Neural crest cell (in vitro differentiated cells): Measurements from ENCODE around the gene DOCK11. TPM values are rescaled to one million over a fixed set of nuclear protein-coding genes. Genes with fewer than 3 reads are reported as not detected.

Experiments
- DNase-seq: peaks from one replicate; pipeline ENCODE4 v3.0.0; 2021; ENCODE audit warnings: low read depth, mixed read lengths, low spot score
- H3K27ac Mint-ChIP-seq: one replicate; pipeline ENCODE4 v1.8.0; 2021; ENCODE audit warnings: mild to moderate bottlenecking, mixed read lengths; ENCODE audit not compliant: unreplicated experiment
- H3K27me3 Mint-ChIP-seq: 2 replicates; pipeline ENCODE4 v1.8.0; 2021; ENCODE audit warnings: low read depth, mild to moderate bottlenecking, mixed read lengths
- H3K36me3 Mint-ChIP-seq: 2 replicates; pipeline ENCODE4 v1.8.0; 2021; ENCODE audit warnings: low read depth, mild to moderate bottlenecking, mixed read lengths
- H3K4me1 Mint-ChIP-seq: 2 replicates; pipeline ENCODE4 v1.8.0; 2021; ENCODE audit warnings: mixed read lengths
- H3K4me3 Mint-ChIP-seq: one replicate; pipeline ENCODE4 v1.8.0; 2021; ENCODE audit warnings: mild to moderate bottlenecking, mixed read lengths
- H3K9me3 Mint-ChIP-seq: 2 replicates; pipeline ENCODE4 v1.8.0; 2021; ENCODE audit warnings: mixed read lengths
- CTCF ChIP-seq: fragments of 200-600 bp; sonication (generic); conservative IDR thresholded peaks from 2 replicates; pipeline ENCODE4 v1.5.0; 2021; ENCODE audit warnings: antibody characterized with exemption, mild to moderate bottlenecking
- total RNA-seq: library from RNA; stranded (reverse); gene quantifications from 2 replicates; pipeline ENCODE4 v1.2.1, GENCODE V29; 2021

DOCK11 gene
- total RNA-seq, 1 donor from 2014 or later = 14.6 TPM

DNA sequence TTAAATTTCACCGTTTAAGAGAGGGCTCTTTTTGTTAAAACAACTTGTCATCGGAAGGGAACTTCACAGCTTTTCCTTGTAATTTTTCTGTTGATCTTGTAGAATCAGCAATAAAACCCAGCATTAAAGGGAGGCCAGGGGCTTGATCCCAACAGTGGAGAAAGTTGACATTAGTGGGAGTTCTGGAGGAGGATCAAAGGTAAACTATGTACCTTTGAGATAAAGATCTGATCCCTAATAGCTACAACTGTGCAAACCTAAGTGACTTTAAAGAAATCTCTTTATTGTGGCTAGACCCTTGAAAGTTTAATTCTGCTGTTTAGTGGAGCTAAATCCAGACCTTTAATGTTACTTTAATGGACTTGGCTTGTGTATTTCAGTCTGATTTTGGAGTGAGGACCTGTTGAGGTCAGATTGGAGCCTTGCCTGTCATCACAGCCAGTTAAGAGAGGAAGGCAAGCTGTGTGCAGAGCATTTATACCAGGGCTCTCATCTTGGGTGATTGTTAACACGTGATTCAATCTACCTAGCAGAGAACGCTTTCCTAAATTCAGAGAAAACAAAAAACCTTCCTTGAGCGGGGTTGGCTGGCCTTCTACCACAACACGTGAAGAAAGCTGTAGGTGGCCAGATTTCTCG, 1.7 kb downstream of the DOCK11 start:
- peak overlapping the region; percentile 90 for H3K4me3 Mint-ChIP-seq
- H3K27me3 Mint-ChIP-seq = peaks cover 3% of the 10 kb centered on the region
- H3K4me1 Mint-ChIP-seq = peaks cover 27% of the 10 kb centered on the region
- H3K9me3 Mint-ChIP-seq = no peaks in the 10 kb centered on the region
- no peak for DNase-seq
- H3K36me3 Mint-ChIP-seq = peaks cover 3% of the 10 kb centered on the region
- no peak for TF ChIP-seq CTCF
- no peak overlapping the region for H3K27ac Mint-ChIP-seq

GRCh38 chrX:118498351-118498750, 2.7 kb downstream of the DOCK11 start:
- H3K27ac Mint-ChIP-seq = no peak overlapping the region
- H3K4me3 Mint-ChIP-seq = no peak overlapping the region
- H3K27me3 Mint-ChIP-seq = peaks cover 3% of the 10 kb centered on the region
- peaks cover 4% of the 10 kb centered on the region for H3K36me3 Mint-ChIP-seq
- peaks cover 2% of the 10 kb centered on the region for H3K9me3 Mint-ChIP-seq
- DNase-seq = no peak
- no peak for TF ChIP-seq CTCF
- peaks cover 27% of the 10 kb centered on the region for H3K4me1 Mint-ChIP-seq

- DNase-seq = no peak
- Mint-ChIP-seq H3K36me3 (peaks cover 4% of the 10 kb centered on the region), H3K27me3 (peaks cover 3% of the 10 kb centered on the region), H3K4me1 (peaks cover 27% of the 10 kb centered on the region), H3K4me3 (no peak overlapping the region), H3K27ac (no peak overlapping the region), H3K9me3 (peaks cover 4% of the 10 kb centered on the region)
- no peak for TF ChIP-seq CTCF
These were observed 3.1 kb downstream of the DOCK11 start for GRCh38 chrX:118498755-118499154.

- H3K4me1 Mint-ChIP-seq = peaks cover 27% of the 10 kb centered on the region
- H3K27ac Mint-ChIP-seq = no peak overlapping the region
- H3K27me3 Mint-ChIP-seq = peaks cover 3% of the 10 kb centered on the region
- TF ChIP-seq CTCF = no peak
- H3K9me3 Mint-ChIP-seq = peaks cover 4% of the 10 kb centered on the region
- DNase-seq = no peak
- H3K36me3 Mint-ChIP-seq = peaks cover 4% of the 10 kb centered on the region
- H3K4me3 Mint-ChIP-seq = no peak overlapping the region
These were observed 3.7 kb downstream of the DOCK11 start for GRCh38 chrX:118499295-118499694.

DNA sequence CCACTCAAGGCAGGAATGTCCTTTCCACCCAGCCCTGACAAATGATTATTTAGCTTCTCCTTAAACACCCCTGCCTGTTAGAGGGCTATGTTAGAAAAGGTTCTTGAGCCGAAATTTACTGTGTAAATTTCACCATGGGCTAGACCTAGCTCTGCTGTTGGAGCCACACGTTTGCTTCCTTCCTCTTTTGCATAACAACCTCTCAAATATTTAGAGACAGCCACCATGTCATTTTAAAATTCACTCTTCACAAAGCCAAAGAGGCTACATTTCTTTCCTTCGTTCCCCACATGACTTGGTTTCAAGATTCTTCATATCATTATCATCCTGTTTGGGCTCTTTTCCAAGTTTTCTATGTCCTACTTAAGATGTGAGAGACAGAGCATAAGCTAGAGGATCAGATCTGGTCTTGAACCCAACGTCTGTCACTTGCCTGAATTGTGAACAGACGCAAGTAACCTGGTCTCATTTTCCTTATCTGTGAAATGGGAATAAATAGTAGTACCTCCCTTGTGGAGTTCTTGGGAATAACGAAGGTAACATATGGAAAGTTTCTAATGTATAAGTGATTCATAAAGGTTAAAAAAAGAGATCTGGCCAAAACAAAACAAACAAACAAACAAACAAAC, 6.7 kb downstream of the DOCK11 start:
- peaks cover 4% of the 10 kb centered on the region for H3K36me3 Mint-ChIP-seq
- H3K4me1 Mint-ChIP-seq = peaks cover 17% of the 10 kb centered on the region
- TF ChIP-seq CTCF = no peak
- H3K27me3 Mint-ChIP-seq = peaks cover 3% of the 10 kb centered on the region
- no peak overlapping the region for H3K4me3 Mint-ChIP-seq
- no peak overlapping the region for H3K27ac Mint-ChIP-seq
- DNase-seq = no peak
- peaks cover 4% of the 10 kb centered on the region for H3K9me3 Mint-ChIP-seq
